ENCODE results near the gene AKR1C4. TPM values are rescaled to one million over a fixed set of nuclear protein-coding genes. Genes with fewer than 3 reads are reported as not detected.

The AKR1C4 gene
- total RNA-seq, 2 experiments from 2014 or later, result not detected

Other genes with a start within 250 kb of the AKR1C4 start
- under 1 TPM; 0.14 to 0.21 TPM for gene AKR1C1, start 233.4 kb upstream of the AKR1C4 start, total RNA-seq
- gene AKR1C2, start 193.0 kb upstream of the AKR1C4 start, total RNA-seq, result not detected
- gene AKR1C3, start 102.4 kb upstream of the AKR1C4 start, total RNA-seq, result under 1 TPM; 0.50 to 0.87 TPM
- under 1 TPM in 1 of 2 experiments, not detected in 1; 0.22 TPM for gene AKR1C8, start 11.7 kb upstream of the AKR1C4 start, total RNA-seq
- gene UCN3, start 168.1 kb downstream of the AKR1C4 start, total RNA-seq, result not detected
- gene TUBAL3, start 208.0 kb downstream of the AKR1C4 start, total RNA-seq, result not detected
- 10 to 100 TPM; 30.6 to 30.7 TPM for gene NET1, start 215.7 kb downstream of the AKR1C4 start, total RNA-seq

Measured in activated naive CD8-positive, alpha-beta T cell treated with anti-CD3 and anti-CD28 coated beads for 36 hours (primary cell).